HG03565 (cell line): ENCODE results near the gene IL9R.
A peak's percentile ranks its signal among the peaks of the same experiment; 100 is the strongest.
"Not testable (repeated sequence)": the region's sequence is repeated elsewhere in the genome, so short reads cannot be mapped to it uniquely, and the experiment has no call there.

ENCODE experiments used
- ATAC-seq: cut with Tn5 transposase; IDR thresholded peaks from one replicate; pipeline ENCODE4 v1.9.1; 2021; ENCODE audit warnings: mild to moderate bottlenecking, moderate library complexity; ENCODE audit not compliant: unreplicated experiment

The IL9R gene

DNA sequence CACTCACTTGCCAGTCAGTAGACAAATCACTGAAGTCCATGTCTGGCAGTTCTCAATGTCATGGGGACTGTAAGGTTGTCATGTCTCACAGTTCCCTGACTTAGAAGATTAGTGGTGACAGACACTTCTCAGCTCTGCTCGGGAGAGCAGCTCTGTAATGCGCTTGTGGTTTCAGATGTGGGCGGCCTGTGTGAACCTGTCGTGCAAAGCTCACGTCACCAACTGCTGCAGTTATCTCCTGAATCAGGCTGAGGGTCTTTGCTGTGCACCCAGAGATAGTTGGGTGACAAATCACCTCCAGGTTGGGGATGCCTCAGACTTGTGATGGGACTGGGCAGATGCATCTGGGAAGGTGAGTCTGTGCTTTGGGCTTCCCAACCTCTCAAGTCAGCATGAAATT lies at the start of gene IL9R:
Gene IL9R (plus strand): TSS at position 261 of the 400 bp plus-strand sequence. CDS start 64 bp downstream, at position 325.
- ATAC-seq = peak; percentile 79

- no peak for ATAC-seq
Measured at GRCh38 chrX:155949098-155949497, 48.4 kb upstream of the IL9R start.

DNA sequence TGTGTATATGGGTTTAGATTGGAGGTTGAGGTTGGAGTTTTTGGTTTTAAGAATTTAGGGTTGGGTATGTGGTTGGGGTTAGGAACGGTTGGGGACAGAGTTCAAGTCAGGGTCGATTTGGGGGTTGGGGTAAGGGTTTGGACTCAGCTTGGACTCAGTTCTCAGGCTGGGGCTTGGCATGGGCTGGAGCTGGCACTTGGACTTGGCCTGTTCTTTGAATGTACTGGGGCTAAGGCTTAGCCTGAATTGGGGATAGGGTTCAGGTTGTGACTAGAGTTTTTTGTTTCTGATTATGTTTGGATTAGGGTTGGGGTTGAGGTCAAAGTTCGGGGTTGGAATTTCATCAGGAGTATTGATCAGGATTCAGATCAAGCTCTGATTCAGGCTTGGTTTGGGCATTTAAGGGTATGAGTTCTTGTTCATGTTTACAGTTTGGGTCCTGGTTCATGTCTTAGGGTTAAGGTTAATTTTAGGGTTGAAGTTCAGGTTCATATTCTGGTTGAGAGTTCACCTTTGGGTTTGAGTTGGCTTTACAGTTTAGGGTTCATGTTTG lies 46.2 kb upstream of the IL9R start:
- ATAC-seq = no peak

- ATAC-seq = no peak
Measured at GRCh38 chrX:155953055-155953454, 44.4 kb upstream of the IL9R start.

DNA sequence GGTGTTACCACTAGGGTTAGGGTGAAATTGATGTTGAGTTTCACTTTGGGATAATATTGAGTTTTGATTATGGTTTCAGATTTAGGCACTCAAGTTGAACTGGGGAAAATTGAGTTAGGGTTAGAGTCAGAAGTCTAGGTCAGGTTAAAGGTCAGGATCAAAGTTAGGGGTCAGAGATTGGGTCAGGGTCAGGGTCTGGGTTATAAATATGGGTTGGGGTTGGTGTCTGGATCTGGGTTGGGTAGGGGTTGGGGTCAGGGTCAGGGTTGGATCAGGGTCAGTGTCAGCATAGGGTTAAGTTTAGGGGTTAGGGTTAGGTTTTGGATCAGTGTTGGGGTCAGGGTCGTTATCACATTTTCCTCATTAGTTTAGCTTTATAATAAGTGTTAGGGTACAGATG lies 42.7 kb upstream of the IL9R start:
- ATAC-seq = no peak

GRCh38 chrX:155956099-155956498 lies 41.4 kb upstream of the IL9R start:
- ATAC-seq = no peak

- no peak for ATAC-seq
Measured at GRCh38 chrX:155956649-155957048, 40.8 kb upstream of the IL9R start.

GRCh38 chrX:155957843-155958242 lies 39.7 kb upstream of the IL9R start:
- ATAC-seq = no peak

- ATAC-seq = no peak
Measured at GRCh38 chrX:155959018-155959587, 38.4 kb upstream of the IL9R start.

DNA sequence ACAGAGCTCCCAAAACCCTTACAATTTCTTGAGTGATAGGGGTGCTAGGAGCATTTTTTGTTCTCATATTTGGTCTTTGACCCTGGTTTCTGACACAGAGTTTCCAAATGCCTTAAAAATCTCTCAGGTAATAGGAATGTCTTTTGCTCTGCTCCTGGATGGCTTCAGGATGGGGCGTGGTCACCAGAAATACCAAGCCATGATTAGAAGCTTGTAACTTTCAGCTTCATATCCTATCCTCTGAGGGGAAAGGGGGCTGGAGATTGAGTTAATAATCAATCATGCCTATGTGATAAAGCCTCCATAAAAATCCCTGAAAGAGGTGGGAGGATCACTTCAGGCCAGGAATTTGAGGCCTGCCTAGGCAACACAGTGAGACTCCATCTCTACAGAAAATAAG lies 34.6 kb upstream of the IL9R start:
- ATAC-seq = no peak

- peak; percentile 45 for ATAC-seq
Measured at GRCh38 chrX:155966876-155967275, 30.6 kb upstream of the IL9R start.

GRCh38 chrX:155967653-155968325 lies 29.7 kb upstream of the IL9R start:
- ATAC-seq = no peak

DNA sequence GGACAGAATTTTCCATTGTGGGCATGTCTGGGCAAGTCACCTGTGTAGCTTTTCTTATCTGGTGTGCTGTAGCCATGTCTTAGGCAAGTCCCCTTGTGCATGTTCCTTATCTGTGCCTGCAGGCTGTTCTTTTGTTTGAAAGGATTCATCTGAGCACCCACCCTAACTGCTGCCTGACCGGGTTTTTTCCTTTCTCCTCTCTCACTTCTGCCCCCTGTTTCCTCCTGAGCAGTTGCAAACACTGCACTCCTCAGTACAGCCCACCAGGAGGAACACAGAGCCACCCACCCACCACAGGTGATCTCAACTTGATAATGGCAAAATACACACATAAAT lies 29.2 kb upstream of the IL9R start:
- no peak for ATAC-seq

GRCh38 chrX:155968791-155969190 lies 28.7 kb upstream of the IL9R start:
- no peak for ATAC-seq

DNA sequence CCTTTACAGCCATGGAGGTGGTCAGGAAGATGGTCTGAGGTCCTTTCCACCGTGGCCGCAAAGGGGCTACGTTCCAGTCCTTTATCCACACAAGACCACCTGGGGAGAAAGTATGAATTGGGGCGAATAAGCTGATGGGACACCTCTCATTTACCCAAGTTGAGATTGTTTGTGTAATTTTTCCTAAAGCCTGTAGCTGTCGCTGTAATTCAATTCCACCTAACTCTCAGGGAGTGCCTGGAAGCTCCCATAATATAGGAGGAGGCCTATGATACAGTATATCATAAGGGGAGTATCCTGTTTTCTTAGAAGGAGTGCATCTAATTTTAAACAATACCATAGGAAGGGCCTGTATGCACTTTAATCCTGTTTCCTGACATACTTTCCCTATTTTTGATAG lies 25.8 kb upstream of the IL9R start:
- not testable (repeated sequence) for ATAC-seq

DNA sequence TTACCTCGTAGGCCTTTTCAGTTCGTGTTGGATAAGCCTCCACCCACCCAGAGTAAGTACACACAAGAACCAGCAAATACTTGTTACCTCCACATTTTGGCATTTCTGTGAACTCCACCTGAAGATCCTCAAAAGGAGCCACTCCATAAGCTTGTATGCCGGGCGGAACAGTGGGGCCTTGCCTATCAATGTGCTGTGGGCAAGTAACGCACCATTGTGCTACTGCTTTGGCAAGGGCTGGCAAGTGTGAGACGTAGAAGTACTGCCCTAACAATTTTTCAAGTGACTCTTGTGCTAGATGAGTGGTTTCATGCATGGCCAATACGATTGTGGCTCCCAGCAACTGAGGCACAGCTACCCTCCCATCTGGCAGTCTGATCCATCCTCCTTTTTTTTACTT lies 25.3 kb upstream of the IL9R start:
- ATAC-seq = not testable (repeated sequence)

DNA sequence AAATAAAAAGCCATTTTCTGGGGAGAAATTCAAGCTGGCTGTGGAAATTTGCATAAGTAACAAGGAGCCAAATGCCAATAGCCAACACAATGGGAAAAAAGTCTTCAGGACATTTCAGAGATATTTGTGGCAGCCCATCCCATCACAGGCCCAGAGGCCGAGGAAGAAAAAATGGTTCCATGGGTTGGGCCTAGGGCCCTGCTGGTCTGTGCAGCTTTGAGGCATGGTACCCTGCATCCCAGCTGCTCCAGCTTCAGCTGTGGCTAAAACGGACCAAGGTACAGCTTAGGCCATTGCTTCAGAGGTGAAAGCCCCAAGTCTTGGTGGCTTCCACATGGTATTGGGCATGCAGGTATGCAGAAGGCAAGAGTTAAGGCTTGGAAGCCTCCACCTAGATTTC lies 14.2 kb upstream of the IL9R start:
- no peak for ATAC-seq

DNA sequence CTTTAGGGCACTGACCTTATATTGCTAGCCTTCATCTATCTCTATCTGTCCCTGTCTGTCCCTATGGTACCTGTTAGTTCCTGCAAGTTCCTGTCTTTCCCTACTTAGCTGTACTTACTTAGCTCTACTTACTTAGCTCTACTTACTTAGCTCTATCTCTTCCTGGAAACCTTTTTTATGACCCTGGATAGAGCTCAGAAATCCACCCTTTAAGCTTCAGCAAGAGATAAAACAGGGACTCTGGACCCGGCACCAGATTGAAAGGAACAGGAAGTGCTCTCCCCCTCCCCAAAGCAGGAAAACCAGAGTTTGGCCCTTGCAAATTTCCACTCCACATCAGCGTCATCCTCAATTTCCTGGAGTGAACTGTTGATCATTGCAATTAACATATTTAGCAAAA lies 12.3 kb upstream of the IL9R start:
- ATAC-seq = no peak

GRCh38 chrX:155986995-155987394 lies 10.5 kb upstream of the IL9R start:
- not testable (repeated sequence) for ATAC-seq

DNA sequence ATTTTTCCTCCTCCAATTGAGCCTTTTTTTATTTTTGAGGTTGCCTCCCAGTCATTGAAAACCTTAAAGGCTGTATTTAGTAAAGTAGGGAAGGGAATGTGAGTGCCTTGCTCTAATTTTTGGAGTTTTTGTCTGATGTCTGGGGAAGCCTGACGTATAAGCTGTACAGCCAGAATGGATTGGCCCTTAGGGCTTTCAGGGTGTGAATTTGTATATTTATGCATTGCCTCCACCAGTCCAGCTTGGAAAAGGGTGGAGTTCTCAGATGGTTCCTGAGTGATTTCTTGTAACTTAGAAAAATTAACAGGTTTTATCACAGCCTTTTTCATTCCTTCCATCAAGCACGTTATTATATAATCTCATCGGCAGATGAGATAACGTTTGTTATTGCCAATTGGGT lies 8.6 kb upstream of the IL9R start:
- no peak for ATAC-seq

GRCh38 chrX:155993421-155993820 lies 4.1 kb upstream of the IL9R start:
- no peak for ATAC-seq

DNA sequence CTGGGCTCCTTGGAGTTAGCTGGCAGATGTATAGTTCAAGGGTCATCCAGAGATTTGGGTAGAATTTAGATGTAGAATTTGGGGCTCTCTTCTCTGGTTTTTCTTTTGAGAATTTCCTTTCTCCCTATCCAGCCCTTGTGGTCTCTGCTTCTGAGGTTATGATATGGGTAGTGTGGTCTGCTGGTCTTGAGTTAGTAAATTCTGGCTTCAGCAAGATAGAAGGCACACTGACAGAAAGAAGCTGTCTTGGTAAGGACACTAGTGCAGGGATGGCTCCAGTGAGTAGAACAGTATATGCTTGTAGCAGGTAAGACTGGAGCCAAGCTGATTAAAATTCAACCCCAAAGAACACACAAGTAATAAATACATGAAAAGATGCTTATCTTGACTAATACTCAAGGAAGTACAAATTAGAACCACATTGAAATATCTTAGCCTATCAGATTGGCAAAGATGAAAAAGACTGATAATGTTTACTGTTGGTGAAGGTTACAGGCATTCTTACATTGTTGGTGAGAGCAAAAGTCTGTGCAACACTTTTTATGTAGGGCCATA lies 2.1 kb upstream of the IL9R start:
- no peak for ATAC-seq
